Measurements from ENCODE around the gene PARD3B. TPM values are rescaled to one million over a fixed set of nuclear protein-coding genes. Genes with fewer than 3 reads are reported as not detected.

PARD3B gene
- total RNA-seq, 1 experiment from 2014 or later = 6.4 TPM

DNA sequence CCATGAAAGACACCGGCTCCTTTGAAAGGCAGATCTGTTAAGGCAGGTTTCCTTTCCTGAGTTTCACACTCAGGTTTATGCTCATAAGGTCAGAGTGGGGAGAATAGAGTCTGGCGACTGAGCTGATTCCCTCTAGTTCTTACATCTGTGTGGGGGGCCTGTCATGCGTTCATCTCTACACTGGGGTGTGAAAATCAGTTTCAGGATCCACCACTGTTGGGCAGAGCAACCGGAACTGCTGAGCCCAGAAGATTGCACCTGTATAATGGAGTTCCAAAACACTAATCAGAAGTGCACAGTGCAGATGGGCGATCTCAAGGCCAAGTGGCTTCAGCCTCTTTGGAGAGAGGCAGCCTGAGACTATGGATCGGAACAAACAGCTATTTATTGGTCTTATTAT lies 955.7 kb downstream of the PARD3B start:
- TF ChIP-seq, protein P1, sequence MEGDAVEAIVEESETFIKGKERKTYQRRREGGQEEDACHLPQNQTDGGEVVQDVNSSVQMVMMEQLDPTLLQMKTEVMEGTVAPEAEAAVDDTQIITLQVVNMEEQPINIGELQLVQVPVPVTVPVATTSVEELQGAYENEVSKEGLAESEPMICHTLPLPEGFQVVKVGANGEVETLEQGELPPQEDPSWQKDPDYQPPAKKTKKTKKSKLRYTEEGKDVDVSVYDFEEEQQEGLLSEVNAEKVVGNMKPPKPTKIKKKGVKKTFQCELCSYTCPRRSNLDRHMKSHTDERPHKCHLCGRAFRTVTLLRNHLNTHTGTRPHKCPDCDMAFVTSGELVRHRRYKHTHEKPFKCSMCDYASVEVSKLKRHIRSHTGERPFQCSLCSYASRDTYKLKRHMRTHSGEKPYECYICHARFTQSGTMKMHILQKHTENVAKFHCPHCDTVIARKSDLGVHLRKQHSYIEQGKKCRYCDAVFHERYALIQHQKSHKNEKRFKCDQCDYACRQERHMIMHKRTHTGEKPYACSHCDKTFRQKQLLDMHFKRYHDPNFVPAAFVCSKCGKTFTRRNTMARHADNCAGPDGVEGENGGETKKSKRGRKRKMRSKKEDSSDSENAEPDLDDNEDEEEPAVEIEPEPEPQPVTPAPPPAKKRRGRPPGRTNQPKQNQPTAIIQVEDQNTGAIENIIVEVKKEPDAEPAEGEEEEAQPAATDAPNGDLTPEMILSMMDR (conservative IDR thresholded peaks at IDR 0.05) = no peak
- Histone ChIP-seq H3K14ac (ENCODE audit: insufficient read depth, low read length) (no peak overlapping the region), H3K4me2 (ENCODE audit: insufficient read depth, insufficient read length, low read length) (no peak overlapping the region), H3K9me3 (ENCODE audit: control insufficient read depth, low read depth, low read length) (no peaks in the 10 kb centered on the region), H2BK5ac (ENCODE audit: insufficient read length, low read length) (no peak overlapping the region), H3K23ac (ENCODE audit: insufficient read length, low read depth, low read length) (no peak overlapping the region), H2BK12ac (ENCODE audit: insufficient read length, low read depth, low read length) (no peak overlapping the region), H3K4me1 (ENCODE audit: insufficient read depth, low read length) (peaks cover 2% of the 10 kb centered on the region; the same call in 1 of the 2 replicates), H2BK20ac (ENCODE audit: low read depth, low read length, poor library complexity, severe bottlenecking) (no peak overlapping the region), H4K5ac (ENCODE audit: insufficient read length, low read depth, low read length) (no peak overlapping the region), H2AFZ (ENCODE audit: low read length) (no peak overlapping the region), H4K91ac (ENCODE audit: insufficient read length, low read depth, low read length) (no peak overlapping the region), H3K23me2 (ENCODE audit: insufficient read length, low read depth, low read length, poor library complexity, severe bottlenecking) (no peaks in the 10 kb centered on the region), H3K18ac (ENCODE audit: insufficient read length, low read depth, low read length) (no peak overlapping the region), H2AK5ac (ENCODE audit: insufficient read length, low read length) (no peak overlapping the region), H3K79me2 (ENCODE audit: insufficient read depth, low read length) (no peaks in the 10 kb centered on the region), H3K27me3 (ENCODE audit: insufficient read depth, low read length) (no peaks in the 10 kb centered on the region), H3K27ac (ENCODE audit: insufficient read length, low read depth, low read length) (no peak overlapping the region), H2BK15ac (ENCODE audit: low read depth, low read length) (no peak overlapping the region), H4K20me1 (ENCODE audit: control insufficient read depth, insufficient read depth, insufficient read length) (no peaks in the 10 kb centered on the region), H3T11ph (ENCODE audit: low read length) (no peak overlapping the region), H3K56ac (ENCODE audit: insufficient read length, low read depth, low read length) (no peak overlapping the region), H3K4ac (ENCODE audit: low read depth, low read length) (no peak overlapping the region), H3K79me1 (ENCODE audit: insufficient read depth, low read depth, low read length, poor library complexity, severe bottlenecking) (no peaks in the 10 kb centered on the region), H4K8ac (replicated peaks; ENCODE audit: insufficient read length, low read depth, low read length) (no peak overlapping the region), H2BK120ac (ENCODE audit: low read depth, low read length, poor library complexity, severe bottlenecking) (no peak overlapping the region), H3K9ac (ENCODE audit: extremely low read depth, insufficient read length, low read length) (no peak overlapping the region)
- H3K36me3 Mint-ChIP-seq (ENCODE audit: insufficient read depth in 1 of 3, low read depth in 3 of 3) = peaks cover 0 to 6% (median 3%) of the 10 kb centered on the region in 3 experiments; a peak in 4 of 7 replicates
- WGBS (ENCODE audit: extremely low coverage, insufficient read length, low lambda C conversion rate) = no CpG with 5 or more reads among the region's 6 CpGs
- H3K27ac Mint-ChIP-seq = no peak overlapping the region; a peak in 1 of 7 replicates
- DNase-seq = no peak
- peaks cover 13 to 14% of the 10 kb centered on the region in 2 experiments for H3K4me1 Mint-ChIP-seq
- H3K9me3 Mint-ChIP-seq = peaks cover 3% of the 10 kb centered on the region in 2 experiments; a peak in 4 of 5 replicates
- H3K4me3 Mint-ChIP-seq = no peak overlapping the region
- H3K27me3 Mint-ChIP-seq (ENCODE audit: low read depth) = no peaks in the 10 kb centered on the region; the same call in 1 of the 2 replicates

Data from H9 (cell line).